CD14-positive monocyte (primary cell): ENCODE results near the gene SBF2. TPM values are rescaled to one million over a fixed set of nuclear protein-coding genes. Genes with fewer than 3 reads are reported as not detected.

ENCODE experiments used
- DNase-seq, 3 donors: peaks; one replicate each; pipeline ENCODE4 v3.0.0-alpha.2; 2011 to 2022
- H2AFZ ChIP-seq: 2 replicates; pipeline ENCODE4 v1.6.0; 2012; ENCODE audit warnings: mild to moderate bottlenecking, low read depth, low read length, inconsistent platforms; ENCODE audit not compliant: insufficient read depth, poor library complexity, severe bottlenecking
- H3K27ac ChIP-seq, 2 donors: 1 replicate in 1 of 2; 2 replicates in 1 of 2; pipeline ENCODE4 v1.5.1; 2012 to 2013; ENCODE audit warnings: low read length in 2 of 2, control low read depth in 1 of 2, inconsistent platforms in 1 of 2, low read depth in 1 of 2, mild to moderate bottlenecking in 1 of 2
- H3K27me3 ChIP-seq, 2 donors: one replicate each; pipeline versions ENCODE4 v1.6.0 to v1.6.1; 2011 to 2013; ENCODE audit warnings: low read length in 2 of 2; ENCODE audit not compliant: control insufficient read depth in 2 of 2, insufficient read depth in 2 of 2
- H3K36me3 ChIP-seq, 2 donors: replicated peaks in 1 of 2; 1 replicate in 1 of 2; 2 replicates in 1 of 2; pipeline versions ENCODE4 v1.5.1 to v1.6.1; 2012 to 2013; ENCODE audit warnings: low read length in 2 of 2, control low read depth in 1 of 2, inconsistent platforms in 1 of 2, mild to moderate bottlenecking in 1 of 2; ENCODE audit not compliant: insufficient read depth in 2 of 2, control insufficient read depth in 1 of 2
- H3K4me1 ChIP-seq, 2 donors: 1 replicate in 1 of 2; 2 replicates in 1 of 2; pipeline versions ENCODE4 v1.5.1 to v1.6.1; 2012 to 2013; ENCODE audit warnings: low read length in 2 of 2, control low read depth in 1 of 2, inconsistent platforms in 1 of 2, mild to moderate bottlenecking in 1 of 2, moderate library complexity in 1 of 2; ENCODE audit not compliant: insufficient read depth in 2 of 2, control insufficient read depth in 1 of 2
- H3K4me2 ChIP-seq: replicated peaks from 2 replicates; pipeline ENCODE3; 2012; ENCODE audit warnings: low read length, moderate library complexity, mild to moderate bottlenecking; ENCODE audit not compliant: poor library complexity, severe bottlenecking; ENCODE audit errors: extremely low read depth
- H3K4me3 ChIP-seq, 3 experiments: fragments of 200-600 bp in 1 of 3; sonication (generic) in 1 of 3; replicated peaks in 1 of 3; 1 replicate in 2 of 3; 2 replicates in 1 of 3; pipeline ENCODE4 v1.5.1; 2011 to 2013; ENCODE audit warnings: low read length in 3 of 3, mild to moderate bottlenecking in 3 of 3, control low read depth in 2 of 3, low read depth in 2 of 3, inconsistent platforms in 1 of 3, moderate library complexity in 1 of 3
- H3K79me2 ChIP-seq: 2 replicates; pipeline ENCODE4 v1.6.0; 2012; ENCODE audit warnings: mild to moderate bottlenecking, control low read depth, inconsistent platforms, low read length, moderate library complexity; ENCODE audit not compliant: insufficient read depth
- H3K9ac ChIP-seq: 2 replicates; pipeline ENCODE4 v1.6.0; 2017; ENCODE audit warnings: low read length, mild to moderate bottlenecking; ENCODE audit not compliant: insufficient read depth, poor library complexity, severe bottlenecking
- H3K9me3 ChIP-seq, 2 donors: replicated peaks in 1 of 2; 1 replicate in 1 of 2; 2 replicates in 1 of 2; pipeline versions ENCODE4 v1.5.1 to v1.6.1; 2012 to 2013; ENCODE audit warnings: low read length in 2 of 2, control low read depth in 1 of 2; ENCODE audit not compliant: control insufficient read depth in 1 of 2, insufficient read depth in 1 of 2
- H4K20me1 ChIP-seq: 2 replicates; pipeline ENCODE4 v1.6.0; 2012; ENCODE audit warnings: mild to moderate bottlenecking, low read length, control low read depth, moderate library complexity; ENCODE audit not compliant: insufficient read depth
- H3K27ac Mint-ChIP-seq, 7 donors: one replicate each; pipeline ENCODE4 v1.8.0; 2020; ENCODE audit warnings: mild to moderate bottlenecking in 7 of 7, mixed read lengths in 7 of 7, moderate library complexity in 6 of 7, inconsistent platforms in 2 of 7
- H3K27me3 Mint-ChIP-seq, 3 donors: one replicate each; pipeline ENCODE4 v1.8.0; 2021 to 2022; ENCODE audit warnings: low read depth in 3 of 3, mild to moderate bottlenecking in 3 of 3, mixed read lengths in 3 of 3, moderate library complexity in 3 of 3, inconsistent platforms in 1 of 3
- H3K36me3 Mint-ChIP-seq, 2 donors: one replicate each; pipeline ENCODE4 v1.8.0; 2020; ENCODE audit warnings: mixed read lengths in 2 of 2, inconsistent platforms in 1 of 2, mild to moderate bottlenecking in 1 of 2
- H3K4me1 Mint-ChIP-seq: one replicate; pipeline ENCODE4 v1.8.0; 2020; ENCODE audit warnings: mild to moderate bottlenecking, mixed read lengths
- H3K4me3 Mint-ChIP-seq, 2 donors: one replicate each; pipeline ENCODE4 v1.8.0; 2020; ENCODE audit warnings: mild to moderate bottlenecking in 2 of 2, mixed read lengths in 2 of 2, moderate library complexity in 1 of 2
- H3K9me3 Mint-ChIP-seq, 7 donors: one replicate each; pipeline ENCODE4 v1.8.0; 2020 to 2022; ENCODE audit warnings: mixed read lengths in 7 of 7, mild to moderate bottlenecking in 6 of 7, moderate library complexity in 6 of 7, inconsistent platforms in 2 of 7
- CTCF ChIP-seq: fragments of 200-600 bp; IDR thresholded peaks from one replicate; pipeline ENCODE4 v1.8.0; 2022; ENCODE audit warnings: antibody characterized with exemption, mild to moderate bottlenecking
- WGBS: methylation state at CpG from one replicate; pipeline ENCODE4 v1.1.5; 2013; ENCODE audit warnings: missing lambda C conversion rate; ENCODE audit not compliant: insufficient coverage; 5-methylcytosine and 5-hydroxymethylcytosine counted together
- intact Hi-C, 2 donors: fragments of 100-400 bp; cut with micrococcal nuclease; formaldehyde crosslinking; loops; one replicate each; pipeline versions ENCODE4 v1.15.0 to v1.15.1; 2023
- polyA plus RNA-seq, 3 donors: library from polyadenylated mRNA; depleted of rRNA in 1 of 3; unstranded in 2 of 3; stranded (reverse) in 1 of 3; fragments of 300-500 nt in 2 of 3; fragments of >200 nt in 1 of 3; fragmentation: Illumina TruSeq in 2 of 3; gene quantifications; 1 replicate in 2 of 3; 2 replicates in 1 of 3; pipeline ENCODE4 v1.2.3, GENCODE V29; 2012 to 2021

Gene SBF2
- polyA plus RNA-seq, 3 donors: 8.9 to 30.7 (median 16.4) TPM

GRCh38 chr11:10029386-10030121, 264.5 kb downstream of the SBF2 start:
- H3K27ac Mint-ChIP-seq: no peak overlapping the region
- Histone ChIP-seq H3K4me3 (no peak overlapping the region), H3K9me3 (no peaks in the 10 kb centered on the region), H3K4me1 (no peaks in the 10 kb centered on the region), H3K4me2 (no peak overlapping the region), H2AFZ (no peak overlapping the region), H3K27ac (no peak overlapping the region), H3K9ac (no peak overlapping the region), H3K36me3 (peaks cover 26 to 41% of the 10 kb centered on the region in 2 donors), H3K79me2 (peaks cover 2% of the 10 kb centered on the region), H3K27me3 (no peaks in the 10 kb centered on the region), H4K20me1 (peaks cover 9% of the 10 kb centered on the region)
- intact Hi-C loops: loop anchor here in 1 of 2 donors (10.0 kb wide), 1 partner anchor 275 kb away; the partner anchor contains the start of gene ADM
- DNase-seq: no peak
- H3K4me3 Mint-ChIP-seq: no peak overlapping the region
- H3K9me3 Mint-ChIP-seq: no peaks in the 10 kb centered on the region
- no peaks in the 10 kb centered on the region for H3K27me3 Mint-ChIP-seq
- peaks cover 39 to 44% of the 10 kb centered on the region in 2 donors for H3K36me3 Mint-ChIP-seq
- no peaks in the 10 kb centered on the region for H3K4me1 Mint-ChIP-seq
- WGBS: no CpG with 5 or more reads among the region's 3 CpGs
- no peak for TF ChIP-seq CTCF

- Histone ChIP-seq H3K4me3 (no peak overlapping the region), H3K9ac (no peak overlapping the region), H3K27me3 (no peaks in the 10 kb centered on the region), H3K36me3 (peaks cover 26 to 41% of the 10 kb centered on the region in 2 donors), H3K4me1 (no peaks in the 10 kb centered on the region), H3K9me3 (no peaks in the 10 kb centered on the region), H4K20me1 (peaks cover 2% of the 10 kb centered on the region), H3K27ac (no peak overlapping the region), H3K4me2 (no peak overlapping the region), H3K79me2 (no peaks in the 10 kb centered on the region), H2AFZ (no peak overlapping the region)
- Mint-ChIP-seq H3K4me1 (peaks cover 2% of the 10 kb centered on the region), H3K36me3 (peaks cover 42 to 54% of the 10 kb centered on the region in 2 donors), H3K27ac (no peak overlapping the region), H3K9me3 (no peaks in the 10 kb centered on the region), H3K4me3 (no peak overlapping the region), H3K27me3 (no peaks in the 10 kb centered on the region)
- WGBS: no CpG with 5 or more reads among the region's 2 CpGs
- DNase-seq: no peak
- TF ChIP-seq CTCF: no peak
- intact Hi-C loops: loop anchor here in 1 of 2 donors (10.0 kb wide), 1 partner anchor 278 kb away; the partner anchor contains the start of gene ADM
Observed at GRCh38 chr11:10026514-10026913, 267.5 kb downstream of the SBF2 start.
